GM18505 (cell line): ENCODE measurements around the gene C1orf159.
"Not testable (repeated sequence)": the region's sequence is repeated elsewhere in the genome, so short reads cannot be mapped to it uniquely, and the experiment has no call there.

Experiments used
- ATAC-seq: cut with Tn5 transposase; IDR thresholded peaks from one replicate; pipeline ENCODE4 v1.9.1; 2021; ENCODE audit not compliant: unreplicated experiment
- POLR2A ChIP-seq: IDR thresholded peaks from 4 replicates; pipeline ENCODE4 v1.6.1; 2011; ENCODE audit warnings: borderline replicate concordance; ENCODE audit not compliant: insufficient read depth, insufficient read length; ENCODE audit errors: extremely low read depth

C1orf159 gene

DNA sequence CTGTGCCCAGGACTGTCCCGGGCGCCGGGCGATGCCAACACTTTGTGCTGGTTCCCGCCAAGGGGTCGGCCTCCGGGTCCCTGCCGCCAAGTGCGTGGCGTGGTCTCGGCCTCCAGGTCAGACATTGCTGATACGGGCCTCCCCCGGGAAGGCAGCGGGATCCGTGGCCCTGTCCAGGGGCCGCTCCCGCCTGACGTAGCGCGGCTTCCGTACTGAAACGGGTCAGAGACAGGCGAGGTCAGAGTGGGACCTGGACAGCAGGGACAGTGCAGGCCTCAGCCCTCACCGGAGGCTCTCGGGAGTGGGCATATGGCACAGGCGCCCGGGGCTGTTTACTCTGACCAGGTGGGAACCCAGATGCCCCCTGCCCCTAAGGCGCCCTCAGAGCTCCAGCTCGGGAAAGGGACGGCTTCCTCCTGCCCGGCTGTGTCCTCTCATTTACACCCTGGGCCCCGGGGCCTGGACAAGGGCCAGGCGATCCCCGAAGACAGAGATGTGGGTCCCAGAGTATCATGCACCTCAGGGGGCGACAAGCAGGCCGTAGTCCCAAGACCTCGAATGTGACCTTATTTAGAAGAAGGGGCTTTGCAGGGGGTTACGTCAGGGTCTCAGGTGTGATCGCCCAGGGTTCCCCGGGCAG lies 33.0 kb downstream of the C1orf159 start:
- no peak for ATAC-seq
- no peak for TF ChIP-seq POLR2A

GRCh38 chr1:1082239-1082775 lies 33.6 kb downstream of the C1orf159 start:
- no peak for ATAC-seq
- no peak for TF ChIP-seq POLR2A

- TF ChIP-seq POLR2A, result no peak
- no peak for ATAC-seq
Observed at GRCh38 chr1:1081311-1082238, 34.3 kb downstream of the C1orf159 start.

GRCh38 chr1:1080951-1081310 lies 35.0 kb downstream of the C1orf159 start:
- no peak for TF ChIP-seq POLR2A
- ATAC-seq, result no peak

- no peak for ATAC-seq
- TF ChIP-seq POLR2A, result no peak
Observed at GRCh38 chr1:1080122-1080757, 35.6 kb downstream of the C1orf159 start.

DNA sequence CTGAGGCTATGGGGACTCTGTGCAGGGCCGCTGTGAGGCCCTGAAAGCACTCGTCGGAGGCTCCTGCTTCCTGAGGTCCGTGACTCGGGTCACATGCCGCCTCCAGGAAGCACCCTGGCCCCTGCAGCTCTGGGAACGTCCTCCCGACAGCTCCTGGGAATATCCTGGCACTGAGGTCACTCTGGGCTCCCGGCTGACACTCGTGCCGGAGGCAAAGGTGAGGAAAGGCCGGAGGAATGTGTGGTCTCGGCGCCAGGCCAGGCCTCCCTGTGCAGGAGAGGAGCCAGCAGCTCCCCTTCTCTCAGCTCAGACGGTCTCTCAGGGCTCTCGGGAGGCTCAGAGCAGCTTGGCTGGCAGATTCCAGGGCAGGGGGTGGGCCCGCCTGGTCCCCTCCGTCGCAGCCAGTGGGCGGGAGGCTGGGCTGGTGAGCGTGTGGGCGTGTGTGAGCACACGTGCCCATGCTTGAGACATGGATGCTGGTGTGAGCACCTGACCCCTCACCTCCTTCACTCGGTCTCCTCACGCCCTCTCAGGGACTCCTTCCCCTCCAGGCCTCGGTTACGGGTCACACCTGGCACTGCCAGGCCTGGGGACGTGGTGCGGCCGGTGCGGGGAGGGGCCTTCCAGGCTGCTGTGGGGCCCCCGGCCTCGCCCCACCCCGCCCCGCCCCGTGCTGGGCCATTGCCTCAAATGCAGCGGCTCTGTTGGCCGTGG lies 36.3 kb downstream of the C1orf159 start:
- no peak for ATAC-seq
- TF ChIP-seq POLR2A, result no peak

GRCh38 chr1:1077396-1077795 lies 38.5 kb downstream of the C1orf159 start:
- ATAC-seq, result not testable (repeated sequence)

DNA sequence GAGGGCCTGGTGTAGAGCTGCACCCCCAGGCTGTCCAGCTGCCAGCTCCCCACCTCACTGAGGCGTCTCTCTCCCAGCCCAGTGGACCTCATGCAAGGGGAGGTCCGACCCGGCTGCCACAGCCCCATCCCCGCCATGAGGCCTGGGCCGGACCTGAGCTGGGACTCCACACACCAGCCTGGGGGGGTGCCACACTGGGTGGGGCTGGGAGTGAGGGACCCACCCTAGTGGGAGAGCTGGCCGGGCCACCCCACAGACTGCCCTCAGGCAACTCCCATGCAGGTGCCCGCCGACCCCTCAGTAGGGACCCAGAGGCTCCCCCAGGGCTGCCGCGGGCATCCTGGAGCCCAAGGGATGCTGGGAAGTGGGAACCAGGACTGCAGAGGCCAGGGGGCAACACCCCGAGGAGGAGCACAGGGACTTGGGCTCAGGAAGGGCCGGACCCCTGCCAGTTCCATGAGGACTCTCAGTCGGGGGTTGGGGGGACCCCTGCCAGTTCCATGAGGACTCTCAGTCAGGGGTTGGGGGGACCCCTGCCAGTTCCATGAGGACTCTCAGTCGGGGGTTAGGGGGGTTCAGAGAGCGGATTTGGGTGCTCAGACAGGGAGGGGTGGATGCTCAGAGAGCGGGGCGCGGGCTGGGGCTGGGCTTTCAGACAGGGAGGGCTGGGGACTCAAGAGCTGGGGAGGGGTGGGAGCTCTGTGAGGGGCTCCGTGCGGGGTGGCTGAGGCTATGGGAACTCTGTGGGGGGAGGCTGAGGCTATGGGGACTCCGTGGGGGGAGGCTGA lies 40.5 kb downstream of the C1orf159 start:
- ATAC-seq, result no peak
- no peak for TF ChIP-seq POLR2A

DNA sequence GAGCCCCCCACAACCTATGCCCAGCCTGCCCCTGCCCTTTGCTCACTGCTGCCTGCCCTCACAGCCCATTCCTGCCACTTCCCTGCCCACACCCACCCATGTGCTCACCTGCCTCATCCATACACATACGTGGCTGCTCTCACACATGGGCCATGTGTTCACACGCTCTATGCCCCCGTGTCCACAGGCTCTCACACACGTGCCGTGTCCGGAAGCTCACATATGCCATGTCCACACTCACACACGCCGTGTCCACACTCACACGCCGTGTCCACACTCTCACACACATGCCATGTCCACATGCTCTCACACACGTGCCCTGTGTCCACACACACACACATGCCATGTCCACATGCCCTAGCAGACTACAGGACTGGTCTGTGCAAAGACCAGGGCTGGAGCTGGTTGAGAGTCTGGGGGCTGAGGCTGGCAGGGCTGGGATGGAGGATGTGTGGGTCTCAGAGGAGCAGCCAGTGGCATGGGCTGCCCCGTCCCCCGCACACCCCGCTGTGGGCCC lies 41.2 kb downstream of the C1orf159 start:
- ATAC-seq, result no peak
- TF ChIP-seq POLR2A, result no peak

GRCh38 chr1:1073743-1074587 lies 41.9 kb downstream of the C1orf159 start, which contains the start of gene RNF223:
Gene RNF223, minus strand, starts transcription at chr1:1074306. Its CDS starts 1,740 bp downstream, at chr1:1072566.
- no peak for ATAC-seq
- no peak for TF ChIP-seq POLR2A
